Heart right ventricle (tissue), 16 donors: Measurements from ENCODE around the gene TRIM44. TPM values are rescaled to one million over a fixed set of nuclear protein-coding genes. Genes with fewer than 3 reads are reported as not detected.
A peak's percentile ranks its signal among the peaks of the same experiment; 100 is the strongest.

Experiments used
- ATAC-seq, 8 donors: fragments of 200-7000 bp; cut with Tn5 transposase; one replicate each; pipeline ENCODE4 v1.9.1; 2020; ENCODE audit warnings: mild to moderate bottlenecking in 8 of 8, moderate library complexity in 8 of 8, moderate number of reproducible peaks in 1 of 8
- DNase-seq, 2 donors: peaks; one replicate each; pipeline ENCODE4 v3.0.0-alpha.2; 2020
- H3K27ac ChIP-seq, 10 donors: fragments of 200-600 bp; sonication (generic) in 2 of 10; one replicate each; pipeline versions ENCODE4 v1.5.0 to v1.8.0; 2020 to 2022; ENCODE audit warnings: mild to moderate bottlenecking in 3 of 10
- H3K27me3 ChIP-seq, 7 donors: fragments of 200-600 bp; one replicate each; pipeline ENCODE4 v1.8.0; 2021 to 2022; ENCODE audit warnings: mild to moderate bottlenecking in 2 of 7
- H3K36me3 ChIP-seq, 9 donors: fragments of 200-600 bp; sonication (generic) in 1 of 9; one replicate each; pipeline versions ENCODE4 v1.5.0 to v1.8.0; 2020 to 2022; ENCODE audit warnings: mild to moderate bottlenecking in 2 of 9
- H3K4me1 ChIP-seq, 9 donors: fragments of 200-600 bp; sonication (generic) in 1 of 9; one replicate each; pipeline versions ENCODE4 v1.5.0 to v1.8.0; 2020 to 2022; ENCODE audit warnings: mild to moderate bottlenecking in 4 of 9
- H3K4me3 ChIP-seq, 10 donors: fragments of 200-600 bp; sonication (generic) in 2 of 10; one replicate each; pipeline versions ENCODE4 v1.5.0 to v1.8.0; 2020 to 2022; ENCODE audit warnings: mild to moderate bottlenecking in 7 of 10, moderate library complexity in 2 of 10
- H3K9me3 ChIP-seq, 11 donors: fragments of 200-600 bp in 10 of 11; sonication (generic) in 2 of 11; one replicate each; pipeline versions ENCODE4 v1.5.0 to v1.8.0; 2013 to 2022; ENCODE audit warnings: mild to moderate bottlenecking in 2 of 11, control low read depth in 1 of 11, moderate library complexity in 1 of 11
- CTCF ChIP-seq, 9 donors: fragments of 200-600 bp; sonication (generic) in 2 of 9; IDR thresholded peaks; one replicate each; pipeline versions ENCODE4 v1.5.0 to v1.8.0; 2021 to 2022; ENCODE audit warnings: antibody characterized with exemption in 9 of 9, mild to moderate bottlenecking in 5 of 9, moderate library complexity in 1 of 9
- WGBS, 2 donors: extraction: QIAGEN DNeasy Blood & Tissue Kit; methylation state at CpG; one replicate each; pipeline ENCODE4 v1.1.7; 2013; ENCODE audit warnings: inconsistent platforms in 1 of 2; 5-methylcytosine and 5-hydroxymethylcytosine counted together
- intact Hi-C, 10 donors: fragments of 100-400 bp; cut with DNase I; formaldehyde crosslinking; loops; one replicate each; pipeline versions ENCODE4 v1.11.1 to v1.14.2; 2022
- polyA plus RNA-seq, 2 donors: library from polyadenylated mRNA; stranded (reverse); fragments of 200-250 nt; gene quantifications; one replicate each; pipeline ENCODE4 v1.2.3, GENCODE V29; 2013
- total RNA-seq, 10 donors: library from RNA; stranded (reverse); fragmentation: NEBNext Ultra II Directional in 3 of 10; extraction: Animal tissue kit (Norgen Biotek cat#: 25700) in 3 of 10; gene quantifications; one replicate each; pipeline versions ENCODE4 v1.2.1 to v1.2.4, GENCODE V29; 2021 to 2023
- donor health status: Arrhythmogenic right ventricular cardiomyopathy.
- donor health status: ischemic (EF 13 %, LVEDD 7.1; RV severe dilation, severe dysfunction).
- donor health status: healthy with polysubstance abuse.
- donor health status: DM: no; HTN: yes; CAD: no.
- donor health status: DM: no; HTN: no; CAD: no.
- donor health status: ischemic (EF 25% LVEDD 6.9; RV normal size, moderate dysfunction).
- donor health status: ischemic (EF 25% LVEDD 5.7; RV mildly dilated, moderate dysfunction).
- donor health status: healthy.
- donor health status: DM: yes; HTN: yes; CAD: no.
- donor health status: Ischemic cardiomyopathy.
- donor health status: ischemic (EF 35%, LVEDD 5.7; RV mildly dilated, moderate dysfunction).
- donor health status: nonischemic (EF 11% LVEDD 7.7; RV severe dilation, severe dysfunction).
- donor health status: DM: yes; HTN: yes; CAD: no.
- donor health status: PGD.
- donor health status: ischemic (EF 29% LVEDD 5.4; RV normal size, mild dysfunction).
- donor health status: nonischemic (EF 23%, LVEDD 6.1; RV moderate dilation, normal function).

The TRIM44 gene
- total and polyA plus RNA-seq, 12 donors = 6.4 to 59.2 (median 44.5) TPM

GRCh38 chr11:35800970-35801953 is 138.7 kb downstream of the TRIM44 start:
- H3K36me3 ChIP-seq = peaks cover 0 to 6% (median 0%) of the 10 kb centered on the region in 9 donors
- H3K27me3 ChIP-seq = no peaks in the 10 kb centered on the region
- H3K27ac ChIP-seq = no peak overlapping the region
- H3K9me3 ChIP-seq = no peaks in the 10 kb centered on the region
- WGBS, 2 donors = 57 to 58% methylated on average over 5 of the region's 5 CpGs
- H3K4me1 ChIP-seq = peaks cover 5 to 50% (median 21%) of the 10 kb centered on the region in 9 donors
- peak in 1 of 2 donors; percentile 23 for DNase-seq
- no peak overlapping the region for H3K4me3 ChIP-seq
- ATAC-seq = peak; percentile 64 to 93 (median 84)
- no peak for TF ChIP-seq CTCF (IDR thresholded peaks at IDR 0.05)
- intact Hi-C loops = no loop called here

- no peak overlapping the region for H3K4me3 ChIP-seq
Observed at GRCh38 chr11:35802221-35802620, 139.6 kb downstream of the TRIM44 start.

GRCh38 chr11:35802672-35803071 is 140.1 kb downstream of the TRIM44 start:
- 90 to 92% methylated on average over 3 of the region's 3 CpGs for WGBS, 2 donors
- ATAC-seq (no peak), DNase-seq (no peak)
- Histone ChIP-seq H3K9me3 (no peaks in the 10 kb centered on the region), H3K36me3 (peaks cover 0 to 20% (median 0%) of the 10 kb centered on the region in 9 donors), H3K27ac (no peak overlapping the region), H3K27me3 (no peaks in the 10 kb centered on the region), H3K4me3 (no peak overlapping the region), H3K4me1 (peaks cover 5 to 44% (median 15%) of the 10 kb centered on the region in 9 donors)
- no peak for TF ChIP-seq CTCF (IDR thresholded peaks at IDR 0.05)
- intact Hi-C loops = no loop called here

More at GRCh38 chr11:35802221-35802620, 139.6 kb downstream of the TRIM44 start:
- WGBS, 2 donors = 88 to 90% methylated on average over 3 of the region's 3 CpGs
- Histone ChIP-seq H3K27ac (no peak overlapping the region), H3K4me1 (peaks cover 5 to 44% (median 17%) of the 10 kb centered on the region in 9 donors), H3K27me3 (no peaks in the 10 kb centered on the region), H3K9me3 (no peaks in the 10 kb centered on the region), H3K36me3 (peaks cover 0 to 15% (median 0%) of the 10 kb centered on the region in 9 donors)
- intact Hi-C loops = no loop called here
- ATAC-seq (no peak), DNase-seq (no peak)
- TF ChIP-seq CTCF (IDR thresholded peaks at IDR 0.05) = no peak

- Histone ChIP-seq H3K27me3 (no peaks in the 10 kb centered on the region), H3K4me3 (no peak overlapping the region), H3K4me1 (peaks cover 5 to 44% (median 15%) of the 10 kb centered on the region in 9 donors), H3K9me3 (no peaks in the 10 kb centered on the region), H3K36me3 (peaks cover 0 to 21% (median 0%) of the 10 kb centered on the region in 9 donors), H3K27ac (no peak overlapping the region)
- no peak for ATAC-seq
- intact Hi-C loops = no loop called here
- no peak for DNase-seq
- 65 to 78% methylated on average over 3 of the region's 3 CpGs for WGBS, 2 donors
- TF ChIP-seq CTCF (IDR thresholded peaks at IDR 0.05) = no peak
Observed at GRCh38 chr11:35803115-35803514, 140.5 kb downstream of the TRIM44 start.
